NCI-H2029 (cell line): ENCODE data around the gene DEPDC4.

Experiments
- DNase-seq: peaks from one replicate; lab custom pipeline; 2025; lab: John Stamatoyannopoulos, UW

The DEPDC4 gene

DNA sequence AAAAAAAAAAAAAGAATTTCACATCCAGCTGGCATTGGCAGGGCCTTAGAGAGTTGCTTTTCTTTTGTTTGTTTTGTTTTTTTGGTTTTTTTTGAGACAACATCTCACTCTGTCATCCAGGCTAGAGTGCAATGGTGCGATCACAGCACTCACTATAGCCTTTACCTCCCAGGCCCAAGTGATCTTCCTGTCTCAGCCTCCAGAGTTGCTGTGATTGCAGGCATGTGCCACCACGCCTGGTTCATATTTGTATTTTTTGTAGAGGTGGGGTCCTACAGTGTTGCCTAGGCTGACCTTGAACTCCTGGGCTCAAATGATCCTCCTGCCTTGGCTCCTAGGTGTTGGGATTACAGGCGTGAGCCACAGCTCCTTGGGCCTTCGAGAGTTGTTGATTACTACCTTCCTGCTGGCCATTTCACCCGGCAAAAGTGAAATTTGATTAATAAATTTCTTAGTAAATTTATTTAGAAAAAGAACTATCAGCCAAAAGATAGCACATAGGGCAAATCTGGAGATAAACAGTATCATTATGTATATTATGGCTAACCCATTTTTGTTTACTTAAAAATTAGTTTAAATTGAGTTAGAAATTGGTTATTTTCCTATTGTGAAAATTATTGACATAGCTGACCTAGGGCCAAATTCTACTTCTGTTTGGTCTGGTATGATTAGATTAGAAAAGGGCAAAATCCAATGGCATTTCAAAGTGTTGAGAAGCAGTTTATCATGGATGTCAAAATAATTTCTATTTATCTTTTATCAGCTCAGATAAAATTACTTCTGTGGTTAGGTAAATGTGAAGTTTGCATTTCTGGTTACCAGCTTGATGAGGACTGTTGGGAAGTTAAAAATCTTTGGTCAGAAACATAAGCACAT is 53.6 kb downstream of the DEPDC4 start:
- DNase-seq, result no peak

DNA sequence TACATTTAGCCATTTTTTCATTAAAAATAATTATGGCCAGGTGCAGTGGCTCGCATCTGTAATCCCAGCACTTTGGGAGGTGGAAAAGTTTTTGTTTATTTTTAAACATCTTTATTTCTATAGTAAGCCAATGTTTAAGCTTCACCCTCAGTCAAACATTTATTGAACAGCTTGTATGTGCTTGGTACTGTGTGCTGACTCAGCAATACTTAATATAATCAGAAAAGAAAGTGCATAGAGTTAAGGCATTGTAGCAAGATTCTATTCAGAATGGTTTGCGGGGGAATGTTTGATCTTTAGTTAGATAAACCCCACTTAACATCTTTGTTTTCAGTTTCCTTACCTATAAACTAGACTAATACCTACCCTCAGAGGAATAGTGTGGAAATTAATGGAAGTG is 55.2 kb downstream of the DEPDC4 start:
- DNase-seq, result no peak

DNA sequence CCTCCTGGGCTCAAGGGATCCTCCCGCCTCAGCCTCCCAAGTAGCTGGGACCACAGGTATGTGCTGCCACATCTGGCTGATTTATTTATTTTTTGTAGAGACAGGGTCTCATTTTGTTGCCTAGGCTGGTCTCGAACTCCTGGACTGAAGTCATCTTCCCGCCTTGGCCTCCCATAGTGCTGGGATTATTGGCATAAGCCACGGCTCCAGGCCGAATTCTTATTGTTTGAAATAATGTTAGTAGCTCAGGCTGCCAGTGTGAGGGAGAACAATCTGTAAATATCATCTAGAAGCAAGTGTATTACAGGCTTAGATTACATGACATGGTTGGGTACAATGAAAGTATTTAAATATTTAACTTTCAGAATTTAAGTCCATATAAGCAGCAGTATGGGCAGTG is 58.0 kb downstream of the DEPDC4 start:
- DNase-seq, result no peak

DNA sequence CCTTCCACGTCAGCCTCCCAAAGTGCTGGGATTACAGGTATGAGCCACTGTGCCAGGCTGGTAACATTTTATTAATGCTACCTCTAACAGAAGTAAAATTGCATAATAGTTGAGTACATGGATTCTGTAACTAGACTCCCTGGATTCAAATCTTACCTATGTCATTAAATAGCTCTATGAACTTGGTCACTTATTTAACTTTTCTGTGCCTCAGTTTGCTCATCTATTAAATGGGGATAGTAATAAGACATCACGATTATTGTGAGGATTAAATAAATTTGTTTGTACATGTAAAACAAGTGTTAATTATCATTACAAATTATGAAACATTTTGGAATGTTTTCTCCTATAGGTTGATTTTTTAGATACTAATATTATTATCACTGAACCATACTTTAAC is 59.6 kb downstream of the DEPDC4 start:
- no peak for DNase-seq

DNA sequence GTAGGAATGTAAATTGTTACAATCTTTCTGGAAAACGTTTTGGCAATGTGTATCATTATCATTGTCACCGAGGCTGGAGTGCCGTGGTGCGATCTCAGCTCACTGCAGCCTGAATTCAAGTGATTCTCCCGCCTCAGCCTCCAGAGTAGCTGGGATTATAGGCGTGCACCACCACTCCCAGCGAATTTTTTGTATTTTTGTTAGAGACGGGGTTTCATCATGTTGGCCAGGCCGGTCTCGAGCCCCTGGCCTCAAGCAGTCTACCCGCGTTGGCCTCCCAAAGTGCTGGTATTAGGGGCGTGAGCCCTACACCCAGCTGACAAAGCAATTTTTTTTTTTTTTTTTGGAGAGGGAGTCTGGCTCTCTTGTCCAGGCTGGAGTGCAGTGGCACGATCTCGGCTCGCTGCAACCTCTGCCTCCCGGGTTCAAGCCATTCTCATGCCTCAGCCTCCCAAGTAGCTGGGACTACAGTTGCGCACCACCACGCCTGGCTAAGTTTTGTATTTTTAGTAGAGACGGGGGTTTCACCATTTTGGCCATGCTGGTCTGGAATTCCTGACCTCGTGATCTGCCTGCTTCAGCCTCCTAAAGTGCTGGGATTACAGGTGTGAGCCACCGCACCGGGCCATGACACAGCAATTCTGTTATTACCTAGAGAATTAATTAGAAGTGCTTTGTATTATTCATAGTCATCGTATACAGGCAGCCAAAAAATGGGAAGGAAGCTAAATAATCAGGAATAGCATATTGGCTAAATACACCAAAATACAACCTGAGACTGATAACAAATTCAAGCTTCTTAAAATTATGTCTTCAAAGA is 65.1 kb downstream of the DEPDC4 start:
- no peak for DNase-seq

DNA sequence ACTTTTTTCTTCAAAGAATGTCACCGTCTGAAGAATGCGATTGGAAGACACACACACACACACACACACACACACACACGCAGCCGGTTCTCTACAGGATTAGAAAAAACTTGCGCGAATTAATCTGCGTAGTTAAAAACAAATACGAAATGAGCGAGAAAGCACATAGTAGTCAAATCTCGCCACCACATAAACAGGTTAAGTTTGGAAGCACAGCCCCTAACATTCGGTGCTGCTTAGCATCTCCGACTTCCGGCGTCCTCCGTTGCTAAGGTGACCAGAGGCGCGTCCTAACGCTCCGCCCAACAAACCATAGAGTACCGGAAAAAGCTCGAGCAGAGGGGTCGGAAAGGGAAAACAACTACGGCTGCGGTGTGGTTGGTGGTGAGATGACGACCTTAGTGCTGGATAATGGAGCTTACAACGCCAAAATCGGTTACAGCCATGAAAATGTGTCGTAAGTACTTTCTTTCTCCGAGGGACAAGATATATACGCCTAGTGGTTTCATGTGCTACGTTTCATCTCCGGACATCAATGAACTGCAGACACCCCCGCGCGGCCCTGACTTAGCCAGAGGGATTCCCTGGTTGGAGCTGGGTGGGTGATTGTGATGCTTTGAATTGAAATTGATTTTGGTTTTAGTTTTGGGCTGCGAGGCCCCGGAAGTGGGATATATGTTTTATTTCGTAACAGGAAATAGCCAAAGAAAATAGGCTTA is 66.3 kb downstream of the DEPDC4 start, which contains the start of gene ACTR6:
TSS of gene ACTR6 (plus strand) at position 353 of the 719 bp plus-strand sequence. CDS start at position 390, 37 bp downstream.
- DNase-seq, result peak; percentile 95

DNA sequence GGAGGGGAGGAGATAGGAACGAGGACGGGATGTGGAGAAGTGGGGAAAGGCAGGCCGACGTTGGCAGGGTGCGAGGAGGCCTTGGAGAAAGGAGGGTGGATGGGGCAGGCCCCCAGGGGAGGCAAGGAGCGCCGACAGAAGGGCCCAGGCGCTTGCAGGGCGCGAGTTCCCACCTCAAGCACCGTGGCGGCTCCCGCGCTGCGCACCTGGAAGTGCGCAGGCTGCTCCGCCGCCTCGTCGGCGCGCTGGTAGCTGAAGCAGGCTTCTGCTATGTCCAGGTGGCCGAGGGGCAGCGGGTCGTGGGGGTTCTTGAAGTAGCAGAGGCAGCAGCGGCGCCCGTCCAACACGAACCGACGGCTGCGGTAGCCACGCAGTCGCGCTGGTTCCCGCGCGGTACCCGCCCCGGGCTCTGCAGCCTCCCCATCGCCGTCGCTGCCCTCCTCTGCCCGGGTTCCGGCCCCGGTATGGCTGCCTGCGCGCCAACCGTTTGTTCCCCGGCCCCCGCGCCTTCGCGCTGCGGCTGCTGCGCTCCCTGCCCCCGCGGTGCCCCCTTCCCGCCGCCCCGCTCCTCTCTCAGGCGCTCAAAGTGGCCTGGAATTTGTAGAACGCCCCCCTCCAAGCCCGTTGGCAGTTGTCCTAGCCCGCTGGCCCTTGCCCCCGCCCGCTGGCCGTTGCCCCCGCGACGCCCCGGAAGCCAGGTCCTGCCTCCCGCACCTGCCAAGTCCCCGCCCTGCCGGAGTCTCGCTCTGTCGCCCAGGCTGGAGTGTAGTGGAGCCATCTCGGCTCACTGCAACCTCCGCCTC is 67.3 kb downstream of the DEPDC4 start:
- peak; percentile 79 for DNase-seq

DNA sequence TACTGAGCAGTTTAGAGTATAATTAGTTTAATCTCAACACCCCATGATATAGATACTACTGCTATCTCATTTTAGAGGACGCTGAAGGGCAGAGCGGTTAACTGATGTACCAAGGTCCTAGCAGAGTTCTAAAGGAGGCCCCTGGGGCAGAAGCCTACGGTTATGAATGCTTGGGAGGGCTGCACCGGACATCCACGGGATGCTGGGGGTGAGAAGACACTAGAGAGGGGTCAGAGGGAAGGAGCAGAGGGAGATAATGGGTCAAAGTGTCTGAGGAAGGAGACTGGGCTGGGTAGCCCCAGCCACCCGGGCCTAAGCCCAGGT is 67.9 kb downstream of the DEPDC4 start:
- no peak for DNase-seq

DNA sequence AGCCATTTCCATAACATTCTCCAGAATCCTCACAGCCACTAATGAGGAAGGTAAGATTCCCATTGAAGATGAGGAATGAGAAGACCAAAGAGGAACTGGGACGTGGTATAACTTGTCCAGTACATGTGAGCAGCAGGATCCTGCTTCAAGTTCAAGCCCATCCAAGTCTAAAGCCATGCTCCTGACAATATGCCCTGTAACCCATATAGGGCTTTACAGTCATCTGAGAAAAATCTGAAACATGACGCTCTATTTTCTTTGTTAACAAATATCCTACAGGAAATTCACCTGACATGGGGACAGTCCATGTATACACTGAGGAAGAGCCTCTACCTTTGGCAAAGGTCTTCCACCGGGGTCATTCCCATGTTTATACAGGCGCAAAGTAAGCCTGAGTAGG is 69.4 kb downstream of the DEPDC4 start:
- DNase-seq, result no peak

DNA sequence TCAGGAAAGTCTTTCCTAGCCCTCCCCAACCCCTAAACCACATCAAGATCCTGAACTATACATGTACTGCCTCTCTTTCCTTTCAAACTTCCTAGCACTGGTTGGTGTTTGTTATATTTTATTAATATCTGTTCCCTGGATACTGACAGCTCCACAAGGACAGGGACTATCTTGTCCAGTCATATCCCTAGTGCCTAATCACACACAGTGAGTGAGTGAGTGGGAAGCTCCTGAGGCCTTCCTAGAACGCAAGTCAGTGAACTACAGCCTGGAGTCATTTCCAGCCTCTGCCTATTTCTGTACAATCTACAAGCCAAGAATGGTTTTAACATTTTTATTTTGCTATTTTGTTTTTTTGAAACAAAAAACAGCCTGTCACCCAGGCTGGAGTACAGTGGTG is 73.8 kb downstream of the DEPDC4 start:
- DNase-seq, result no peak
